MM.1S (cell line): Measurements from ENCODE around the gene XPO6.

ENCODE experiments used
- DNase-seq: peaks from one replicate; pipeline ENCODE4 v3.0.0-alpha.2; 2015
- H2AFZ ChIP-seq: fragments of 300-600 bp; sonication (generic); 2 replicates; pipeline ENCODE4 v1.6.0; 2016; ENCODE audit warnings: antibody characterized with exemption, low read length
- H3F3A ChIP-seq: fragments of 300-600 bp; sonication (generic); 2 replicates; pipeline ENCODE4 v1.6.1; 2016; ENCODE audit warnings: mild to moderate bottlenecking, antibody characterized with exemption, low read length, moderate library complexity, mixed read lengths; ENCODE audit not compliant: insufficient read depth
- H3K27ac ChIP-seq: fragments of 300-600 bp; sonication (generic); 2 replicates; pipeline ENCODE4 v1.5.1; 2016; ENCODE audit warnings: mild to moderate bottlenecking, low read length
- H3K27me3 ChIP-seq: fragments of 300-600 bp; sonication (generic); replicated peaks from 2 replicates; pipeline ENCODE4 v1.6.0; 2016; ENCODE audit warnings: low read length; ENCODE audit not compliant: insufficient read depth
- H3K36me3 ChIP-seq: fragments of 300-600 bp; sonication (generic); replicated peaks from 2 replicates; pipeline ENCODE4 v1.6.1; 2016; ENCODE audit warnings: mild to moderate bottlenecking, low read length, mixed read lengths; ENCODE audit not compliant: insufficient read depth
- H3K4me1 ChIP-seq: fragments of 300-600 bp; sonication (generic); 2 replicates; pipeline ENCODE4 v1.6.1; 2016; ENCODE audit warnings: low read length, mixed read lengths
- H3K4me2 ChIP-seq: fragments of 300-600 bp; sonication (generic); 2 replicates; pipeline ENCODE4 v1.6.0; 2016; ENCODE audit warnings: low read depth, low read length
- H3K4me3 ChIP-seq: fragments of 300-600 bp; sonication (generic); 2 replicates; pipeline ENCODE4 v1.5.1; 2016; ENCODE audit warnings: low read length, mixed read lengths
- H3K79me2 ChIP-seq: fragments of 300-600 bp; sonication (generic); 2 replicates; pipeline ENCODE4 v1.6.1; 2016; ENCODE audit warnings: mixed run types, low read length, mixed read lengths
- H3K9ac ChIP-seq: fragments of 300-600 bp; sonication (generic); 2 replicates; pipeline ENCODE4 v1.6.1; 2016; ENCODE audit warnings: low read length, mixed read lengths
- H3K9me2 ChIP-seq: fragments of 300-600 bp; sonication (generic); replicated peaks from 2 replicates; pipeline ENCODE4 v1.6.1; 2016; ENCODE audit warnings: mild to moderate bottlenecking, low read length, mixed read lengths; ENCODE audit not compliant: insufficient read depth
- H3K9me3 ChIP-seq: fragments of 300-600 bp; sonication (generic); replicated peaks from 2 replicates; pipeline ENCODE4 v1.6.1; 2016; ENCODE audit warnings: mild to moderate bottlenecking, low read length, mixed read lengths; ENCODE audit not compliant: insufficient read depth
- H4K20me1 ChIP-seq: fragments of 300-600 bp; sonication (generic); 2 replicates; pipeline ENCODE4 v1.6.1; 2016; ENCODE audit warnings: mild to moderate bottlenecking, low read length, moderate library complexity, mixed read lengths; ENCODE audit not compliant: insufficient read depth
- CTCF ChIP-seq: fragments of 300-600 bp; sonication (generic); IDR thresholded peaks from 2 replicates; pipeline ENCODE4 v1.5.1; 2016; ENCODE audit warnings: antibody characterized with exemption, low read length, mixed read lengths
- EZH2 ChIP-seq: fragments of 300-600 bp; sonication (generic); optimal IDR thresholded peaks from 2 replicates; pipeline ENCODE3; 2017; ENCODE audit warnings: low read depth, mild to moderate bottlenecking, antibody characterized with exemption, low read length, mixed read lengths
- EZH2phosphoT487 ChIP-seq: fragments of 300-600 bp; sonication (generic); IDR thresholded peaks from 2 replicates; pipeline ENCODE4 v1.6.1; 2018; ENCODE audit warnings: antibody characterized with exemption, low read length

Gene XPO6, protein sequence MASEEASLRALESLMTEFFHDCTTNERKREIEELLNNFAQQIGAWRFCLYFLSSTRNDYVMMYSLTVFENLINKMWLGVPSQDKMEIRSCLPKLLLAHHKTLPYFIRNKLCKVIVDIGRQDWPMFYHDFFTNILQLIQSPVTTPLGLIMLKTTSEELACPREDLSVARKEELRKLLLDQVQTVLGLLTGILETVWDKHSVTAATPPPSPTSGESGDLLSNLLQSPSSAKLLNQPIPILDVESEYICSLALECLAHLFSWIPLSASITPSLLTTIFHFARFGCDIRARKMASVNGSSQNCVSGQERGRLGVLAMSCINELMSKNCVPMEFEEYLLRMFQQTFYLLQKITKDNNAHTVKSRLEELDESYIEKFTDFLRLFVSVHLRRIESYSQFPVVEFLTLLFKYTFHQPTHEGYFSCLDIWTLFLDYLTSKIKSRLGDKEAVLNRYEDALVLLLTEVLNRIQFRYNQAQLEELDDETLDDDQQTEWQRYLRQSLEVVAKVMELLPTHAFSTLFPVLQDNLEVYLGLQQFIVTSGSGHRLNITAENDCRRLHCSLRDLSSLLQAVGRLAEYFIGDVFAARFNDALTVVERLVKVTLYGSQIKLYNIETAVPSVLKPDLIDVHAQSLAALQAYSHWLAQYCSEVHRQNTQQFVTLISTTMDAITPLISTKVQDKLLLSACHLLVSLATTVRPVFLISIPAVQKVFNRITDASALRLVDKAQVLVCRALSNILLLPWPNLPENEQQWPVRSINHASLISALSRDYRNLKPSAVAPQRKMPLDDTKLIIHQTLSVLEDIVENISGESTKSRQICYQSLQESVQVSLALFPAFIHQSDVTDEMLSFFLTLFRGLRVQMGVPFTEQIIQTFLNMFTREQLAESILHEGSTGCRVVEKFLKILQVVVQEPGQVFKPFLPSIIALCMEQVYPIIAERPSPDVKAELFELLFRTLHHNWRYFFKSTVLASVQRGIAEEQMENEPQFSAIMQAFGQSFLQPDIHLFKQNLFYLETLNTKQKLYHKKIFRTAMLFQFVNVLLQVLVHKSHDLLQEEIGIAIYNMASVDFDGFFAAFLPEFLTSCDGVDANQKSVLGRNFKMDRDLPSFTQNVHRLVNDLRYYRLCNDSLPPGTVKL

GRCh38 chr16:28211758-28212531, at the start of gene XPO6:
XPO6 (minus strand) TSS chr16:28211965; CDS start chr16:28211368, 597 bp downstream.
- Histone ChIP-seq H3K36me3 (peaks cover 4% of the 10 kb centered on the region; the same call in 1 of the 2 replicates), H3F3A (peaks cover 3% of the 10 kb centered on the region; the same call in 1 of the 2 replicates), H3K4me3 (peak within 1 kb of the TSS; percentile 89), H3K27me3 (no peaks in the 10 kb centered on the region), H3K79me2 (peaks cover 45% of the 10 kb centered on the region), H3K9me2 (no peaks in the 10 kb centered on the region), H3K4me1 (peaks cover 15% of the 10 kb centered on the region), H3K27ac (peak within 1 kb of the TSS; percentile 36; the same call in 1 of the 2 replicates), H3K4me2 (peak within 1 kb of the TSS; percentile 92), H3K9ac (peak within 1 kb of the TSS; percentile 90), H3K9me3 (no peaks in the 10 kb centered on the region), H4K20me1 (0 out of 2 replicates have a peak, but pooled peaks cover 3% of the 10 kb centered on the region), H2AFZ (peak within 1 kb of the TSS; percentile 100)
- TF ChIP-seq EZH2phosphoT487 (no peak), EZH2 (no peak), CTCF (no peak)
- DNase-seq, result peak; percentile 93

DNA sequence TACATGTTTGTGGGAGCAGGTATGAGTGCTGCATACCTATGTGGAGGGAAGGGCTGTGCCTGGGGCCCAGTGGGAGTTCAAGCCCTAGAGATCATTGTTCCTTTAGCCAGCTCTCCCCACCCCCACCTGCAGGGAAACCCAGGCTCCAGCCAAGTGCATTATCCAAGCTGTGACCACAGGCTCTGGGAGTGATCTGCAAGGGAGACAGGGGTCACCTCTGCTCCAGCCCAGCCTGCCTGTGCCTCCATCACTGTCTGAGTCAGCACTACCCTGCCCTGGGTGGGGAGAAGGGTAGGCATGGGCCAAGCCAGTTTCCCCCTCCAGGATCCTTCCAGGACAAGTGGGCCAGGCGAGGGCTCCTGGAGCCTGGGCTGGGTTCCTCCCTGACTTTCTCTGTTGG, 48.4 kb upstream of the XPO6 start:
- Histone ChIP-seq H3K79me2 (no peaks in the 10 kb centered on the region), H3K9ac (no peak overlapping the region), H3F3A (no peaks in the 10 kb centered on the region), H3K4me3 (no peak overlapping the region), H3K4me2 (no peak overlapping the region), H3K27me3 (no peaks in the 10 kb centered on the region), H4K20me1 (no peaks in the 10 kb centered on the region), H3K9me2 (no peaks in the 10 kb centered on the region), H3K4me1 (peaks cover 38% of the 10 kb centered on the region), H3K9me3 (no peaks in the 10 kb centered on the region), H3K36me3 (no peaks in the 10 kb centered on the region), H2AFZ (0 out of 2 replicates have a peak overlapping the region, but pooled peaks have one; percentile 59), H3K27ac (no peak overlapping the region)
- DNase-seq, result no peak
- TF ChIP-seq EZH2 (no peak), EZH2phosphoT487 (no peak), CTCF (no peak)

DNA sequence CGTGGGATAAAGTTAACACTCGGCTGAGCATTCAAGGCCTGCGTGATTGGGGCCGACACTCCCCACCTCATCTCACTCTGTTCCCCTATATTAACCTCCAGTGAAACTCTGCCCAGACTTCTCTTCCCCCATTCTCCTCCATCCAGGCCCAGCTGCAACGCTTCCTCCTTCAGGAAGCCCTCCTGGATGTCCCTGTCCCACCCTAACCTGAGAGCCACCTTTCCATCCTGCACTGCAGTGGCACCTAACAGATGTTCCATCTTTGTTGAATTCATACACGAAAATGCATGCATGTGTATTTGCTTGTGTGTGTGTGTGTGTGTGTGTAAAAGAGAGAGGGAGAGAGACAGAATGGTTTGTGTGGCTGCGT, 48.0 kb upstream of the XPO6 start:
- Histone ChIP-seq H3K4me3 (no peak overlapping the region), H3K4me1 (peaks cover 38% of the 10 kb centered on the region)

More for the DNA sequence above, 48.0 kb upstream of the XPO6 start:
- Histone ChIP-seq H3K36me3 (no peaks in the 10 kb centered on the region), H3K4me2 (no peak overlapping the region), H4K20me1 (no peaks in the 10 kb centered on the region), H3K27me3 (no peaks in the 10 kb centered on the region), H3K79me2 (no peaks in the 10 kb centered on the region), H3K9me2 (no peaks in the 10 kb centered on the region), H3F3A (no peaks in the 10 kb centered on the region), H2AFZ (peak overlapping the region; percentile 59; the same call in 1 of the 2 replicates), H3K27ac (no peak overlapping the region), H3K9me3 (no peaks in the 10 kb centered on the region), H3K9ac (no peak overlapping the region)
- no peak for DNase-seq
- TF ChIP-seq EZH2phosphoT487 (no peak), CTCF (no peak), EZH2 (no peak)
